Superior temporal gyrus (tissue), 1 donor: Measurements from ENCODE around the gene STUB1.
A peak's percentile ranks its signal among the peaks of the same experiment; 100 is the strongest.

Experiments
- DNase-seq: peaks from one replicate; pipeline ENCODE4 v3.0.0-alpha.2; 2016; ENCODE audit errors: extremely low spot score

The STUB1 gene

DNA sequence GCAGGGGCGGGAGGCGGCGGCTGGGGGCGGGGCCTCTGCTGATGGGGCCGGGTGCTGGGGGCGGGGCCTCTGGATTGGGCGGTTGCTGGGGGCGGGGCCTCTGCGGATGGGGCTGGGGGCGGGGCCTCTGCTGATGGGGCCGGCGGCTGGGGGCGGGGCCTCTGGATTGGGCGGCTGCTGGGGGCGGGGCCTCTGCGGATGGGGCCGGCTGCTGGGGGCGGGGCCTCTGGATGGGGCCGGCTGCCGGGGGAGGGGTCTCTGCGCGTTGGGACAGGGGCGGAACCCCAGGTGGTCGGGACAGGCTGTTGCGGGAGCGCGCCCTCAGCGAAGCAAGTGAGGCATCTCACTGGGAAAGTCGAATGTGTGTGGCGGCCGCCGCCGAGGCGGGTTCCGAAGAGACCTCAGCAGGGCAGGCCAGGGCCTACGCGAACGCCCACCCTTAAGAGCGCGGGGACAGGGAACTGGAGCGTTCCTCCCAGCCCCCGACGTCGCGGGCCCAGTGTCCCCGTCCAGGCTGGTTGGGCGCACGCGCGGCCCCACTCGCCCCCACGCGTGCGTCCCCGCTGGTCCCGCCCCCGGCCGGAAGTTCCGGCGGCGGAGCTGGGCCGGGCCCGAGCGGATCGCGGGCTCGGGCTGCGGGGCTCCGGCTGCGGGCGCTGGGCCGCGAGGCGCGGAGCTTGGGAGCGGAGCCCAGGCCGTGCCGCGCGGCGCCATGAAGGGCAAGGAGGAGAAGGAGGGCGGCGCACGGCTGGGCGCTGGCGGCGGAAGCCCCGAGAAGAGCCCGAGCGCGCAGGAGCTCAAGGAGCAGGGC is at the start of gene STUB1:
Gene STUB1 (plus strand): TSS at position 597 of the 811 bp plus-strand sequence. CDS start 116 bp downstream, at position 713.
- DNase-seq, result peak; percentile 74

DNA sequence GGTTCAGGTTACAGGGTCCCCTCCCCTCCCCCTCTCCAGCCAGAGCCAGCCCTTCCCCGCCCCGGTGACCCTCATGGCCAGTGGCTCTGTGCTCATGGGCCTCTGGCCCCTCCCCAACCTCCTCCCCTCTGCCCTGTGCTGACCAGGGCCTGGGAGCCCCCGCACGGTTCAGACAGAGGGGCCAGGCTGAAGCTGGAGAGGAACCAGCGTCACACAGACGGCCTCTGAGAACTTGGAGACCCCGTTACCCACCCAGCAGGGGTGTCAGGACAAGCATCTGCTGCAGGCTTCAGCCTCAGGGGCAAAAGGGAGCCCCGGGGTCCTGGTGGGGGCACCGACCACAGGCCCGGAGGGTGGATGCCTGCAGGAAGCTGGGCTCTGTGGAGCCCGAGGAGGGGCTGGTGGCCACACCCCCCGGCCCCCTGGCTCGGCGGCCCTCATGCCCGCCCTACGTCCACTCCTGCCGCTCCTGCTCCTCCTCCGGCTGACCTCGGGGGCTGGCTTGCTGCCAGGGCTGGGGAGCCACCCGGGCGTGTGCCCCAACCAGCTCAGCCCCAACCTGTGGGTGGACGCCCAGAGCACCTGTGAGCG is 49.3 kb upstream of the STUB1 start, which contains the start of gene WFIKKN1:
Gene WFIKKN1 (plus strand): TSS at position 171 of the 591 bp plus-strand sequence. CDS start 269 bp downstream, at position 440.
- no peak for DNase-seq

DNA sequence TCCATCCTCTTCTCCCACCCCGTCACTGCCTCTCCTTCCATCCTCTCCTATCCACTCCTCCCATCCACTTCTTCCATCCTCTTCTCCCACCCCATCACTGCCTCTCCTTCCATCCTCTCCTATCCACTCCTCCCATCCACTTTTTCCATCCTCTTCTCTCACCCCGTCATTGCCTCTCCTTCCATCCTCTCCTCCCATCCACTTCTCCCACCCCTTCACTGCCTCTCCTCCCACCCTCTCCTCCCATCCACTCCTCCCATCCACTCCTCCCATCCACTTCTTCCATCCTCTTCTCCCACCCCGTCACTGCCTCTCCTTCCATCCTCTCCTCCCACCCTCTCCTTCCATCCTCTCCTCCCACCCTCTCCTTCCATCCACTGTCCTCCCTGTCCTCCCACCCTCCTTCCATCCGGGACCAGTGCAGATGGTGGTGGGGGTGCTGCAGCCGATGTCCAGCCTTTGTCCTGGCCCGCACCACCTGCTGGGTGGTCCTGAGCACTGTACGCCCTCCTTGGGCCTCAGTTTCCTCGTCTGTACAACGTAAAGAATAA is 48.3 kb upstream of the STUB1 start:
- no peak for DNase-seq

DNA sequence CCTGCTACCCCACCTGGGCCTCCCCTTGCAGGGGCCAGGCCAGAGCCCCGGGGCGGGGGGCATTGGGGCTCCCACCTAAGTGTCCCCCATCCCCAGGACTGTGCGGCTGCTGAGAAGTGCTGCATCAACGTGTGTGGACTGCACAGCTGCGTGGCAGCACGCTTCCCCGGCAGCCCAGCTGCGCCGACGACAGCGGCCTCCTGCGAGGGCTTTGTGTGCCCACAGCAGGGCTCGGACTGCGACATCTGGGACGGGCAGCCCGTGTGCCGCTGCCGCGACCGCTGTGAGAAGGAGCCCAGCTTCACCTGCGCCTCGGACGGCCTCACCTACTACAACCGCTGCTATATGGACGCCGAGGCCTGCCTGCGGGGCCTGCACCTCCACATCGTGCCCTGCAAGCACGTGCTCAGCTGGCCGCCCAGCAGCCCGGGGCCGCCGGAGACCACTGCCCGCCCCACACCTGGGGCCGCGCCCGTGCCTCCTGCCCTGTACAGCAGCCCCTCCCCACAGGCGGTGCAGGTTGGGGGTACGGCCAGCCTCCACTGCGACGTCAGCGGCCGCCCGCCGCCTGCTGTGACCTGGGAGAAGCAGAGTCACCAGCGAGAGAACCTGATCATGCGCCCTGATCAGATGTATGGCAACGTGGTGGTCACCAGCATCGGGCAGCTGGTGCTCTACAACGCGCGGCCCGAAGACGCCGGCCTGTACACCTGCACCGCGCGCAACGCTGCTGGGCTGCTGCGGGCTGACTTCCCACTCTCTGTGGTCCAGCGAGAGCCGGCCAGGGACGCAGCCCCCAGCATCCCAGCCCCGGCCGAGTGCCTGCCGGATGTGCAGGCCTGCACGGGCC is 47.5 kb upstream of the STUB1 start:
- no peak for DNase-seq

DNA sequence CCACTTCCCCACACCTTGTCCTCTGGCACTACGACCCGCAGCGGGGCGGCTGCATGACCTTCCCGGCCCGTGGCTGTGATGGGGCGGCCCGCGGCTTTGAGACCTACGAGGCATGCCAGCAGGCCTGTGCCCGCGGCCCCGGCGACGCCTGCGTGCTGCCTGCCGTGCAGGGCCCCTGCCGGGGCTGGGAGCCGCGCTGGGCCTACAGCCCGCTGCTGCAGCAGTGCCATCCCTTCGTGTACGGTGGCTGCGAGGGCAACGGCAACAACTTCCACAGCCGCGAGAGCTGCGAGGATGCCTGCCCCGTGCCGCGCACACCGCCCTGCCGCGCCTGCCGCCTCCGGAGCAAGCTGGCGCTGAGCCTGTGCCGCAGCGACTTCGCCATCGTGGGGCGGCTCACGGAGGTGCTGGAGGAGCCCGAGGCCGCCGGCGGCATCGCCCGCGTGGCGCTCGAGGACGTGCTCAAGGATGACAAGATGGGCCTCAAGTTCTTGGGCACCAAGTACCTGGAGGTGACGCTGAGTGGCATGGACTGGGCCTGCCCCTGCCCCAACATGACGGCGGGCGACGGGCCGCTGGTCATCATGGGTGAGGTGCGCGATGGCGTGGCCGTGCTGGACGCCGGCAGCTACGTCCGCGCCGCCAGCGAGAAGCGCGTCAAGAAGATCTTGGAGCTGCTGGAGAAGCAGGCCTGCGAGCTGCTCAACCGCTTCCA is 46.7 kb upstream of the STUB1 start:
- no peak for DNase-seq

DNA sequence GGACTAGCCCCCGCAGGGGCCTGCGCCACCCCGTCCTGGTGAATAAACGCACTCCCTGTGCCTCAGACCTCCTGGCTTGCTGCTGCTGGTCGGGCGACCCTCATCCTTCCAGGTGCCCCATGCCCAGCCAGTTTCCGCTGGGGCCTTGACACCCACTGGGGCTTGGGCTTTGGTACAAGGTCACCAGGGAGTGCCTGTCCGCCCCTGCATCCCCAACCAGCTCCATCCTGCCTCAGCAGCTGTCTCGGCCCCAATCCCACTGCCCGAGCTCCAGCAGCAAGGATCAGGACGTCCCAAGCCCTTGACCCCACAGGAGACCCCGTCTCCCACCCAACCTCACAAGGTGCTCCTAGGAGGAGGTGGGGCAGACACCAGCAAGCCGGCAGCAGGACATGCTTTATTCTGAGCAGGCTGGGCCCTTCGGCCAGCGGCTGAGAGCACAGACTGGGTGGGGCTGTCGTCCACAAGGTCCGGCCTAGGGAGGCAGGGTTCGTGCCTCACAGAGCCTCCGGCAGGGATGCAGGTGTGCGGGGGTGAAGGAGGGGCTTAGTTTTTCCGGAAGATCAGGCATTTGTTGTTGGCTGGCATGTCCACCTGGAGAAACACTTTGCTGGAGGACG is 46.0 kb upstream of the STUB1 start:
- DNase-seq, result no peak

DNA sequence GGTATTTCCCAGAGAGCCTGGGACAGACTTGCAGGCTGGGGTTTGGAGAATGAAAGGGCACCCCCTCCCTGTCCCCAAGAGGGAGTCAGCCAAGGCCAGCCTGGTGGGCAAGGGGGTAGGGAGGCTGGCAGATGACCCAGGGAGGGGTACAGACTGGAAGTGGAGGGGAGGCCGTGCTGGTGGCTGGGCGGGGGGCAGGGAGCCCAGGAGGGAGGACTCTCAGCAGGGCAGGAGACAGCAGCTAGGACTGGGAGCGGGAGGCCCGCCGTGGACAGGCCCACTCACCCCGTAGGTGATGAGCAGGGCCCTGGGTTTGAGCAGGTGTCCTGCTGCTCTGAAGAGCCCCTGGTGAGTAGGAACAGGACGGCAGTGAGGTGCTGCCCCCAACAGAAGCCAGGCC is 45.2 kb upstream of the STUB1 start:
- no peak for DNase-seq

DNA sequence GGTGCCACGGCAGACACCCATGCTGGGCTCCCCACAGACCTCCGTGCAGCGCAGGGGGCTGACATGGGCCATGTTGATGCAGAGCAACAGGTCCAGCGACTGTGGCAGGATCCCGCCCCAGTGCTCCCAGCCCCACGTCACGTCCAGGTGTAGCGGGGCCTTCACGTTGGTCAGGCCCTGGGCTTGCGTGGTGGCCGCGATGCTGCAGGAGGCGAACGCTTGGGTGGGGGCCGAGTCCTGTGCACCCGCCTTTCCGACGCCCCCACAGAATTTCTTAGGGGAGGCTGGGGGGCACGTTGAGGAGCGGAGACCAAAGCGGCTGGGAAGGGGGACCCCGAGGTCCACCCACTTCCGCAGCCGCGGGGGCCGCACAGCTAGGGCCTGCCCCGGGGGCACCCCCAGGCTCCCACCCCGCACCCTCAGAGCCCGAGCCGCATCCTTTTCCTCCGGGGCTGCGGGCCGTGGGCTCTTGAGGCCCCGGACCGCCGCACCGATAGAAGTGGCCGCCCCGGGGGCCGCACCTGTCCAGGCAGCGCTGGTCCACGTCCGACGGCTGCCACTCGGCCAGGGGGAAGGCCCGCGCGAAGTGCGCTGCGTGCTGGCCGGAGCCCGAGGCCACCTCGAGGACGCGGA is 44.5 kb upstream of the STUB1 start:
- no peak for DNase-seq

DNA sequence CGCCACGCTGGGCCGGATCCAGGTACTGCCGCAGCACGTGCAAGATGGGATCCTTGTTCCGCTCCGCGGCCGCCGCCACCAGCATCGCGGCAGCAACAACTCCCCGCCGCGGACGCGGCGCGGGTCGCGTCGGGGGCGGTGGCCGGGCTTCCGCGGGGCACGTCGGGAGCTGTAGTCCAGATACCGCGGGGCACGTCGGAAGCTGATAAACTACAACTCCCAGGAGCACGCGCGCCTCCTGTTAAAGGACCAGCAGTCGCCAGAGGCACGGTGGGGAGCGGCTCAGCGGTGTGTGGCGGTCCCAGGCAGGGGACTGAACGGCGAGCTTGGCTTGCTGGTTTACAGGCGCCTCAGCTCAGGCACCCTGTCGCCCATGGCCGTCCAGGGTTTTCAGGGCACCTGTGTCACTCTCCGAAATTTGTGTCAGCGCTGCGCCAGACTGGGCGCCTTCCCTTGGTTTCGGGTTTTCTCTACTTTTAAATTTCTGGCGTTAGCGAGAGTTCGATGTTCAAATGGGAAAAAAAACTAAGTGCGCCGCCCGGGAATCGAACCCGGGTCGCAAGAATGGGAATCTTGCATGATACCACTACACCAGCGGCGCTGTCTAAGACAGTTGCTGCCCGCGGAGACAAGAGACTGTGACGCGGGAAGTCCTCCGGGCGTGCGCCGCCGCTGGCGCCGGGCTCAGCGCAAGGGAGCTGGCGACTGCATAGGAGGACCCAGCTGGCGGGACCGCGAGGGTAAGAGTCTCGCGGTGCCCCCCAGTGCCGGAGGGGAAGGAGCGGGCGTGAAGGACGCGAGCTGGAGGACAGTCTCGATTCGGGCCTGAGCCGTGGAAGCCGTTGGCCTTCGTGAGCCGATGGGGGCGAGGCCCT is 43.8 kb upstream of the STUB1 start, which contains the start of gene METTL26:
Gene METTL26 (minus strand): TSS at position 100 of the 875 bp plus-strand sequence. CDS start 15 bp downstream, at position 85.
- DNase-seq, result peak; percentile 97

DNA sequence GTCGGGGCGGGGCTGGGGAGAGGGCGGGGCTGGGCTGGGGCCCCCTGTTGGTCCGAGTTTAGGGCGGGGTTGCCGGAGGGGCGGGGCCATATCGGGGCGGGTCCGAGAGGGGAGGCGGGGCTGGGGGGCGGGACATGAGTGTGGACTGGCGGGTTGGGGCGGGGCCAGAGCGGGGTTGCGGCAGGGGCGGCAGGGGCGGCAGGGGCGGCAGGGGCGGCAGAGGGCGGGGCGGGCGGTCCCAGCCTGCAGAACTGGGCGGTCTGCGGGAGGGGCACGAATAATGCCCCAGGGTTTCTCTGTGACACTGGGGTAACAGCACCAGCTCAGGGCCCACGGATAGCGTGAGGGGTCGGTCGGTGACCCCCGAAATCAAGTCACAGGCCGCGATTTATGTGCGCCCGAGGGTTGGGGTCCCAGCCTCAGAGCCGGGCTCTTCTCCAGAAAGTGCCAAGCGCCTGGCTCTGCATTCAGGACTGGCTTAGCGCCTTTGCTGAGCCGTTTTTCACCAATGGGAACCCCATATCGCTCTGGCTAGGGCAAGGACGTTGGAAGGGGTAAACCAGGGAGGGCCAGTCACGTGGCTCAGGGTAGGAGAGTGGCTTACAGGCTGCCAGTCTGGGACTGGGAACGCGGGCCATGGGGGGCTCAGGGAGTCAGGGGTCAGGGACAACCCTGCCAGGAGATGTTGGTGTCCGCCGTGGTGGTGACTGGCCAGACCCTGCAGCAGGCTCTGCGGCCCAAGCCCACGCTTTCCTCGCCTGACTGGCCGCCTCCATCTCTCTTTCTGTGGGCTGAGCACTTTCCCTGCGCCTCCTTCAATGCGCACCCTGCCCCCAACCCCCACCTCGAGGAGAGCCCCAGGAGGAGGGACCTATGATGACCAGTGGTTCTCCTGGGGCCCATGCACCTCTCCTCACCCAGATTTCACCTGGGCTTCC is 42.9 kb upstream of the STUB1 start:
- DNase-seq, result peak; percentile 49

DNA sequence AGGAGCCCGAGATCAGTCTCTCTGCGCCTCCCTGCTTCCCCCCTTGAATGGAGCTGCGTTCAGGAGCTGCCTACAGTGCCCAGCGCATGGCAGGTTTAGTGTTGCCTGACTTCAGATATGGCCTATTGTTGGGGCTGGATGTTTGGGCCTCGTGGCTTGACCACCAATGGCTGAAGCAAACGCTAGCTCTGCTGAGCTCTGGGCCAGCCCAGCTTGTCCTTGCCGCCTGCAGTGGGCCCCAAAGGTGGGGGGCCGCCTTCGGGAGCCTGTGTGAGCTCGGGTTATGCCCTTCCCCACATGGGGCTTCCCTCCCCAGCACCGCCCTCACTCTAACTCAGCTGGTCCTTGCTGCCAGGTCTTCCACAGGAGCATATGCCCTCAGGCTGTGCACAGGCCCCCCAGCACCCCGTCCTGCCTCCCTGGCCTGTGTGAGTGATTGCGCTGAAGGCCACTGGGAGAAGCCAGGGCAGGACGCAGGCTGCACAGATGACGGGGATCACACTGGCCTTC is 42.1 kb upstream of the STUB1 start:
- no peak for DNase-seq

DNA sequence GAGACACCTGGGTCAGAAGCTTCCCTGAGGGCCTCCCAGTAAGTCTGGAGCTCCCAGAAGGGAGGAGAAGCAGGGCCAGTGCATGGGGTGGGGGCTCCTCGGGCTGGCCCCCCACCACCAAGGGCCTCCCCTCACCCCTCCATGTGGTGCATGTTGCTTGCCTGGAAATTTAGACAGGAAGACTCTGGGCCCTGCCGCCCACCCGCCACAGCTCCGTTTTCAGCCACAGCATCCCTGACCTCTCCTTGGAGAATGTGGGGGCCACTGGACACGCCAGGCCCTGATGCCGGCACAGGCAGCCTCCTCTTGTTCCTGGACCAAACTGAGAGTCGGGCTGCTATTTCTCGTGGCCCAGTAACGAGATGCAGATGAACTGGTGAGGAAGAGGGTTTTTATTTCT is 41.4 kb upstream of the STUB1 start:
- DNase-seq, result no peak

DNA sequence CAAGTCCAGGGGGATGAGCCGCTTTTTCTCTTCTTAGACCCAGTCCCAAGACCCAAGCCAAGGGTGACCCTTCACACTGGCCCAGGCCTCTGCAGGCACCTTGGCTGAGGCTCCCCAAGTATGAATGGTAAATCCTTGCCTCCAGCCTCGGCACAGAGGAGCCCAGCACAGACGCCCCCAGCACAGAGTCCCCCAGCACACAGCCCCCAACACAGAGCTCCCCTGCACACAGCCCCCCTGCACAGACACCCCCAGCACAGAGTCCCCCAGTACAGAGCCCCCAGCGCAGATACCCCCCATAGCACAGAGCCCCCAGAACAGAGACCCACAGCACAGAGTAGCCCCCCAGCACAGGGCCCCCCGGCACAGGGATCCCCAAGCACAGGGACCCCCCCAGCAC is 39.6 kb upstream of the STUB1 start:
- no peak for DNase-seq

DNA sequence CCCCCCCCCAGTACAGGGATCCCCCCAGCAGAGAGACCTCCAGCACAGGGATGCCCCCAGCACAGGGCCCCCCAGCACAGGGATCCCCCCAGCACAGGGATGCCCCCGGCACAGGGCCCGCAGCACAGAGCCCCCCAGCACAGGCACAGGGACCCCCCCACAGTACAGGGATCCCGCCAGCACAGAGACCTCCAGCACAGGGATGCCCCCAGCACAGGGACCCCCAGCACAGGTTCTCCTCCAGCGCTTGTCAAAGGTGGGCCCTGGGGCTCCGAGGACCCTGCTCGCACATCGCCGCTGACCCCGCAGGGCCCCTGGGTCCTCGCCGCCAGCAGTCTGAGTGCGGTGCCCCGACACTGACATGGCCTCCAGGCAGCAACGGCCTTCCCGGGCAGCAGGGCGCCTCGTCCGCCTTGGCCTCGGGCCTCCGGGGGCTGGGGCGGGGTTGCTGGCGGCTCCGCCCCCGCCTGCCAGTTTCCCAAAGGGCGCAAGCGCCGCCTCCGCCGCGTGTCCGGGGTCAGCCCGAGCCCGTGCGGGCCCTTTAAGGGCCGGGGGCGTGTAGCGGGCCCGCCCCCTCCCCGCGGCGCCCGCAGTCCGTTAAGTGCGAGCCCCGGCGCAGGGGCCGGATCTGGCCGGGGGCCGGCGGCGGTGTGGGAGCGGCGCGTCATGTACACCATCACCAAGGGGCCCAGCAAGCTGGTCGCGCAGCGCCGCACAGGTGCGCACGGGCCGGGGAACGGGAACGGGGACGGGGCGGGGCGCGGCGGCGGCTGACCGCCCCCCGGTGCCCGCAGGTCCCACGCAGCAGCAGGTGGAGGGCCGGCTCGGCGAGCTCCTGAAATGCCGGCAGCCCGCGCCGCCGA is 38.7 kb upstream of the STUB1 start, which contains the start of gene MCRIP2:
Gene MCRIP2 (plus strand): TSS at position 503 of the 863 bp plus-strand sequence. CDS start 164 bp downstream, at position 667.
- peak; percentile 52 for DNase-seq

DNA sequence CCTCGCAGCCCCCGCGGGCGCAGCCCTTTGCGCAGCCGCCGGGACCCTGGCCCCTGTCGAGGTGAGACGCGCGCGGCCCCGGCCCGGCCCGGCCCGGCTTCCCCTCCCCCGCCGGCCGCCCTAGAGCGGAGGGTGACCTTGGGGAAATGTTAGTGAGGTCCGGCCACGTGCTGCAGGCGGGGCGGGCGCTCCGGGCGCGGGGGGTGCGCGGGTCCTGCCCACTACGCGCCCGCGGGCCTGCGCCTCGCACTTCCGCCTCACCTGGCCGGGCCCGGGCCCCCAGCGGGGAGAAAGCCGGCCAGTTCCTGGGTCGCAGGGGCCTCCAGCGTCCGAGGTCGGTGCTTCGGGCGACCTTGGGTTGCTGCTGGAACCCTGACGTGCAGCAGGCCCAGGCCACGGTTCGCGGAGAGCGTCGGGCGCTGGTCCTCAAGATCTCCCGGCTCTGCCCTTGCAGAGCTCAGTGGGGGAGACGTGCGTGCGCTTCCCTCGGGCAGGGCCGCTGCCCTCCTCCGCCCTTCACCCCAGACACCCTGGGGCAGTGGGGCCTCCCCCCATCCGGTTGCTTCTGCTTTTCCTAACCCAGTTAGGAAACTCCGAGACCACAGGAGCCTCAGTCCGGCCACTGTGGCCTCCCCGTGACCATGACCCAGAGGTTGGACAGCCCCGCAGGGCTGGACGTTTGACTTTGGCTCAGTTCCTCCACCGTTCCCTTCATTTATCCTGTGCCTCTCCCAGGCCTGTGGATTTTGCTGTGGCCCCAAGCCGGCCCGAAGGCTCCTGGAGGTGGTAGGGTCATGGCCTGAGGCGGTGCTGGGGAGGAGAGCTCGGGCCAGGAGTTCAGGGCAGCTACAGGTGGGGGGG is 37.8 kb upstream of the STUB1 start:
- DNase-seq, result peak; percentile 10

DNA sequence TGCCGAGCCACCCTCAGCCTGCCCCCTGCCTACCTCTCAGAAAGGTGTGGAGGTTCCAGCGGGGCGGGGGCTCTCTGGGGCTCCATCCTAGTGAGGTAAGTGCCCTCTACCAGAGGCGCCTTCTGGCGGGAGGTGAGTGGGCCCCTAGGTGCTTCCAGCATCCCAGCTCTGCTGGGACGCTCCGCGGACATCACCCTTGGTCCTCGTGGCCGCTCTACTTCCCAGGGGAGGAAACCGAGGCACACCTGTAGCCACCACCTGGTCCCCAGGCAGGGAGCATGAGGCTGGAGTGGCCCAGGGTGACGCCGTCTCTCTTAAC is 37.2 kb upstream of the STUB1 start:
- DNase-seq, result no peak
